ENCODE measurements around the gene ABCA13.
A peak's percentile ranks its signal among the peaks of the same experiment; 100 is the strongest.

The ABCA13 gene

DNA sequence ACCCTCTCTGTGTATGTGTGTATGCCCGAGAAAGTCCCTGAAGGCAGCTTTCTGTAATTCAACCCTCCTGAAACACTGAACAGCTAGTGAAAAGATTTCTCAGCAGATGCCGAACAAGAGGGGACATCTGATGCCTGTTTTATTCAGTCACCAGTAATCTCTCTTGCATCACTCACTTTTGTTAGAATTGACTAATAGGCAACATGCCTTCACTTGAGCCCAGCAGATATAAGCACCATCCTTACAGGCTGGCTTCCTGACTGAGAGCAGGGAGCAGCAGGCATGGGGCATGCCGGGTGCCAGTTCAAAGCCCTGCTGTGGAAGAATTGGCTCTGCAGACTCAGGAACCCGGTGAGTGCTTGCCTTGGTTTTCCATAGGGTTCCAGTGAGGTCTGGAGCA lies at the start of gene ABCA13:
Gene ABCA13, plus strand, starts transcription at position 257 of the 400 bp plus-strand sequence. Its CDS starts 26 bp downstream, at position 283.
- DNase-seq (ENCODE audit: low read depth) = peak; percentile 64
- TF ChIP-seq CTCF (conservative IDR thresholded peaks at IDR 0.05; ENCODE audit: low read length) = no peak
- H3K4me3 ChIP-seq (ENCODE audit: low read length) = no peak within 1 kb of the TSS

DNA sequence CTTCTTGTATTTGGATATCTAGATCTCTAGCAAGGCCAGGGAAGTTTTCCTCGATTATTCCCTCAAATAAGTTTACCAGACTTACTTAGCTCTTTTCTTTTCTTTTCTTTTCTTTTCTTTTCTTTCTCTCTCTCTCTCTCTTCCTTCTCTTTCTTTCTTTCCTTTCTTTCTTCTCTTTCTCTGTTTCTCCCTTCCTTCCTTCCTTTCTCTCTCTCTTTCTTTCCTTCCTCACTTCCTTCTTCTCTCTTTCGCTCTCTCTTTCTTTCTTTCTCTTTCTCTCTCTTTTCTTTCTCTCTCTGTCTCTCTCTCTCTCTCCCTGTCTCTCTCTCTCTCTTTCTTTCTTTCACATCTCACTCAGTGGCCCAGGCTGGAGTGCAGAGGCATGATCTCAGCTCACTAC lies 45.2 kb upstream of the ABCA13 start:
- no peak for DNase-seq (ENCODE audit: low read depth)
- no peak for TF ChIP-seq CTCF (conservative IDR thresholded peaks at IDR 0.05; ENCODE audit: low read length)
- H3K4me3 ChIP-seq (ENCODE audit: low read length) = no peak overlapping the region

DNA sequence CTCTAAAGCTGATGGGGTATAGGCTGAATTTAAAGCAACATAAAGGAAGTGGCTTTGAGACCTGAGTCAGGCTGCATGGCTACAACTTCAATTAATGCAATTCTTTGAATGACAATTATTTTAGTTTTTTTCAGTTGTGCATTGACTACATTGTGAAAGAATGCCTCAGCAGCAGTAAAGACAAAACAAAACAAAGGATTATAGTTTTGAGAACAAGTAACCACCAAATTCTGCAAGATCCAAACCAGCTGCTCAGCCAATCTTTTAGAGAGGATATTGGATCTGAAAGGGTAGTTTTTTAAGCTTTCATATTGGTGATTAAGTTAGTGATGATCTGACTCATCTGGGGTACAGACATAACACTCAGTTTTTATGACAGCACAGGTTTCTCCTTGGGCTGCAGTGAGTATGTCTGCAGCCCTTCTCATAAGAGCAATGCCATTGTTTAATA lies 40.6 kb upstream of the ABCA13 start:
- TF ChIP-seq CTCF (conservative IDR thresholded peaks at IDR 0.05; ENCODE audit: low read length) = no peak
- no peak overlapping the region for H3K4me3 ChIP-seq (ENCODE audit: low read length)
- peak; percentile 80 for DNase-seq (ENCODE audit: low read depth)

GRCh38 chr7:48132792-48133191 lies 38.5 kb upstream of the ABCA13 start:
- no peak for DNase-seq (ENCODE audit: low read depth)
- no peak for TF ChIP-seq CTCF (conservative IDR thresholded peaks at IDR 0.05; ENCODE audit: low read length)
- H3K4me3 ChIP-seq (ENCODE audit: low read length) = no peak overlapping the region

DNA sequence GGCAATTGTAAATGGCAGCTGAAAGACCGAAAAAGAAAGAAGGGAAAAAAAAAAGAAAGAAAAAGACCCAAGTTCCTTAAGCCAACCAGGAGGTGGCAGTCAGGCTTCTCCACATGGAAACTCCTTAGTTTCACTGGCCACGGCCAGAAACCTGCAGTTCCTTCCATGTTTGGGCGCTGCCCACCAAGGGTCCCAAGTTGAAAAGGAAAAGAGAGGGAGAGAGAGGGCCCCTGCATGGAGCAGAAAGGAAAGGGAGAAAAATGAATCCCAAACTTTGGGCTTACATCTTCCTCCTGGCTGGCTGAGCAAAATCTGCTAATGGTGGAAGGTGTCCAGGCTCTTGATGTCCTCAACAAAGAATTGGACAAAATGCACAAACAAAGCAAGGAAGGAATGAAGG lies 31.8 kb upstream of the ABCA13 start:
- peak; percentile 58 for TF ChIP-seq CTCF (conservative IDR thresholded peaks at IDR 0.05; ENCODE audit: low read length)
- H3K4me3 ChIP-seq (ENCODE audit: low read length) = no peak overlapping the region
- DNase-seq (ENCODE audit: low read depth) = peak; percentile 33

DNA sequence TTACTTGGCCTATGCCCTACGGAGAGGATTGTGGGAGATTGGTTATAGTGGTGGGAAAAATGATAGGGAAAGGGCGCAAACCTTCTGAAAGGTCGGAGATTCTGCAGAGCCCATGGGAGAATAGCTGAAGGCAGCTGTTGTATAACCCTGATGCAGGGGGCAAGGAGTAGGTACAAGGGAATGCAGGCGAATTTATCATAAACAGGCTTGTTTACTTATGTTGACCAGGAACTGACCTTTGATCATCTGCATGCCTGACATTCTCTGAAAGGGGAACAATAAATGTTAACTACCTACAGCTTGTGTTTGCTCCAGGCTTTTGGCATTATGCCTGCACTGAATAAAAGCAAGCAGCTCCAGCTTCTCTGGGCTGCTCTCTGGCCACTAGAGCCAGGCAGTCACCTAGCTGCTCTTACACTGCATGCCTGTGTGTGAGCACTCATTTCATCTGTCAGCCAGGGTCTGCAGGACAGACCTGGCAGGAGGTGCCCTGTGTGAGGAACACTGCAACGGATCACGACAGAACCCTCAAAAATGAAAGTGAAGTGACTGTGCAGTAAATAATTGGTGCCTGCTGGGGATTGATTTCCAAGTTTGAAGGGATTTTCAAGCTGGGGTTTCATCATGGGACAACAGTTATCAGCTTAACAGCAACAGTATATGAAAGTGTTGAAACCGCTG lies 31.1 kb upstream of the ABCA13 start:
- no peak for TF ChIP-seq CTCF (conservative IDR thresholded peaks at IDR 0.05; ENCODE audit: low read length)
- peak overlapping the region; percentile 27 for H3K4me3 ChIP-seq (ENCODE audit: low read length)
- peak; percentile 72 for DNase-seq (ENCODE audit: low read depth)

GRCh38 chr7:48141521-48141920 lies 29.7 kb upstream of the ABCA13 start:
- DNase-seq (ENCODE audit: low read depth) = no peak
- no peak for TF ChIP-seq CTCF (conservative IDR thresholded peaks at IDR 0.05; ENCODE audit: low read length)
- H3K4me3 ChIP-seq (ENCODE audit: low read length) = no peak overlapping the region
